Measurements from ENCODE around the gene THBS4.

THBS4 gene

DNA sequence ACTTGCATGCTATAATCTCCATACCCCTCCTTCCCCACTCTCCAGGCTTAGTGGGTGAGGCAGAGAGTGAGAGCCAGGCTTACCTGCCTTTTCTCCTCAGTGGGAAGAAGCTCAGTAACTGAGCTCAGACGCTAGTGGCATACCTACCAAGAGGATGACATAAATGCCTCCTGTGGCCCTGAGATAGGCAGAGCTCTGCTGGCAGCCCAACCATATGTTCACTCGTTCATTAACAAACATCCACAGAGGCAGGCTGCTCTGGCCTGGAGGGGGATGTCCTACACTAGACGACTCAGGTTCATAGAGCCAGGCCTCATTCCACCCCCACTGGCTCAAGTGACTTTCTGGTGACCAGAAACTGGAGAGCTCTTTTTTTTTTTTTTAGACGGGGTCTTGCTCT, 81.3 kb downstream of the THBS4 start:
- DNase-seq (ENCODE audit: low read depth), result no peak

DNA sequence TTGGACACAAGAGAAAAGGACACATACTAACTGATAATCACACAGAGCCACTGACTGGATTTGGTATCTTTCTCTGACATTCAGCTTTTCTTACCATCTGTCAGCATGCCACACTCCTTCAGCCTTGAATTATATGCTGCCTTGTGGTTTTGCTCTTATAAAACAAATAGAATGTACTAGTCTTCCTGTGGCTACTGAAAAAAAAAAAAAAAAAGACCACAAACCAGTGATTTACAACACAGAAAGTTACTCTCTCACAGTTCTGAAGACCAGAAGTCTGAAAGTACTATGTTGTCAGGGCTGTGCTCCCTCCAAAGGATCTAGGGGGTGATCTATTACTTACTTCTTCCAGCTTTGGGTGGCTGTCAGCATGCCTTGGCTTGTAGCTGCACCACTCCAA, 82.3 kb downstream of the THBS4 start:
- no peak for DNase-seq (ENCODE audit: low read depth)

DNA sequence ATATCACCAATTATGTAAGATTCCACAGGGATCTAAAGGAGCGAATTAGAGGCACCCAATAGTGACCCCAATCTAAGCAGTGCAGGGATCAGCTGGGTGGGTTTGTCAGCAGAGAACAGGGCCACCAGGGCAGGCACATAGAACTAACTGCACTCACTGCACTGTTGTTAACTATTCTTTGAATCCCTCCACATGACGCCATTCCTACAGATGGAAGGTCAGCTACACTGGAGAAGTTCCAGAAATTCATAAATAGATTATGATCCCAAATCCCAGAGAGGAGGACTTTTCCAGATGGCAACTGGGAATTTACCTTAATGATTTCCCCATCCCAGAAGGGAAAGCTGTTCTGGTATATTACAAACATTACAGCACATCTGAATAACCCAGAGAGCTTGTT, 84.2 kb downstream of the THBS4 start:
- DNase-seq (ENCODE audit: low read depth), result no peak

DNA sequence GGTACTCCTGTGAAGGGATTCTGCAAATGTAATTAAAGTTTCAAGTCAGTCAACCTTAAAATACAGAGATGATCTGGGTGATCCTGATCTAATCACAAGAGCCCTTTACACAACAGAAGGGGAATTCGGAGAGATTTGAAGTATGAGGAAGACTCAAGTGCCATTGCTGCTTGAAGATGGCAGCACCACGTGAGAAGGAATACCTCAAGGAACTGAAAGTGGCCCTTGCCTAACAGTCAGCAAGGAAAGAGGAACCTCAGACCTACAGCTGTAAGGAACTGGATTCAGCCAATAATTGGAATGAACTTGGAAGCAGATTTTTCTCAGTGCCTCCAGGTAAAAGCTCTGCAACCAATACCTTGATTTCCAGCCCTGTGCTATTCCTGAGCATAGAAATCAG, 87.4 kb downstream of the THBS4 start:
- DNase-seq (ENCODE audit: low read depth), result no peak

DNA sequence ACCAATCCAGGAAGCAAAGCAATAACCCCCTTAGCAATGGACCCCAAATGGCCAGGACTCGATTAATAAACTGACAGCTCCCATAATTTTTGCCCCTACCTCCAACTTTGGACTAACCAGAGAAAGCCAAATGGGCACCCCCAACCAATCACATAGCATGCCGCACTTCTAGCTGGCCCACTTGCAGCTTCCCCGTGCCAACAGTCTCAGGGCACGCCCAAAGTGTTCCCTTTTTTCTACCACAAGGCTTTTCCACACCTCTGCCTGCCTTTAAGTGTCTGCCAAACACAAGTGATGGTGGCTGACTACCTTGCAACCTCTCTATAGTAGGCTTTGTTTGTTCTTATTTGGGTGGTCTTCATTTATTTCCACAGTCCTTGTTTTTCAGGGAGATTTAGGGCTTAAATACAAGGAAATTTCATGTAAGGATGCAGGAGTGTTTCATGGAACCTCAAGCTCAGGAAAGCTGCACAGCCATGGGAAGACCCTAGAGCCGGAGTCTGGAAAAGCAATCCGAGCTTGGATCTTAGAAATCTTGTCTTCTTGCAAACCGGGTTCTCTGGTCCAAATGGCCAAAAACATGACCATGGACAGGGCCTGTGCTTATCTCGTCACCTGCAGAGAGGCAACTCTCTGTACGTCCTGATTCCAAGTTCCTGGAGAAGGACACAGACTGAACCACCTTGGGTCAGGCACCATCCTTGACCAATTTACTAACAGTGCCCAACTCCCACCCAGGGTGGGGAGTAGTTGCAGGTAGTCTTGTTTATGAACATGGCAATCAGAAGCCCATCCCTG, 89.2 kb downstream of the THBS4 start:
- DNase-seq (ENCODE audit: low read depth), result no peak

DNA sequence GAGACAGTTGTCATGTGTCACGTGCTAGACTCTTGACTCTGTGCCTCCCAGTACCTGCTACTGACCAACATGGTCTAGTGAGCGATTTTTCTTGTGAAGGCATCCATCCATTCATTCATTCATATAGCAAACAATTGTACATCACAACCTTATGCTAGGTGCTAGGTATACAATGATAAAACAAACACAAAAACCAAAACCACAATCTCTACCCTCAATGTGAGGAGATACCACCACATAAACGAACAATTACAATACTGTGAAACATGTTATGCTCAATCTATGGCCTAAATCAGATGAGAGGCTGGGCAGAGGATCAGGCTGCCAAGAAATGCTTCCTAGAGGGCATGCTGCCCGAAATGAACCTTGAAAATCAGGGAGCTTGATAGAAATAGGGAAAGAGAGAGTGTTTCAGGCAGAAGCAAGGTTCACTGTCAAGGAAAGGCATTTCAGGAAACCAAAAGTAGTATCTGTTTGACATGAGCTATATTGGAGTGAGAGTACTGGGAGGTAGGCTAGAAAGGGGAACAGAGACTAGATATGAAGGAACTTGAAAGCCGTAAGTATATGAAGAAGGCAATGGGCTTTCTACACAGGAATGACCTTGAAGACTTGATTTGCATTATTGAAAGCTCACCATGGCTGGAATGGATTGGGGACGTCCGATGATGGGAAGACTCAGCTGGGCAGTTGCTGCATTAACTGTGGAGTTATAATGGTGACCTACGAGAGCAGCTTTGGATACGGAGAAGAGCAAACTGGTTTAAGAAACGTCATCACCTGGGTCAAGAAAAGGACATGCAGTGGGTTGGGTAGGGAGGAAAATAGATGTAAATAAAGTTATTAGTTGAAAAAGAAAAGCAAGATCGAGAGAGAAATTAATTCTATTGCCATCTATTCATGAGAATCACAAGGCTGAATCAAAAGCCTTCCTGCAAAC, 90.1 kb downstream of the THBS4 start:
- DNase-seq (ENCODE audit: low read depth), result no peak

DNA sequence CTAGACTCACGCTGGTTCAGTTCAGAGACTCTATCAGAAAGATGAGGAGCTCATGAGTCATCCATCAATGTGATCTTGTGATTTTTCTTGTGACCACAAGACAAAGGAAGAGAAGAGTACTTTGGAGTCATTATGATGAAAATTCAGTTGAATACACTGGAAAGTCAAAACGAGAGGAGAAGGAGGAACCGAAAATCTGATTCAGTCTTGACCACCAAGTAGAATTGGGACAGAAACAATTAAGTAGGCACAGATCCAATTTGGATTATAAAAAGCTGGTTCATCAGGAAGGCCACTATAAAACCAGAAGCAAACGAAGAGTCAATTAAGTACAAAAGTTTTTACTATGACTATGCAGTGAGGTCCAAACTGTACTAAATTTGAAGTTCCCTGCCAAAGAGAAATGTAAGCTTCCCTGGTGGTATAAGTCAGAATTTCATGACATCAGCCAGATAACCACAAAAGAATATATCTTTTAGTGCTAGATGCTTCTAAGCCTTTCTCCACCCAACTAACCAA, 90.9 kb downstream of the THBS4 start:
- peak; percentile 68 for DNase-seq (ENCODE audit: low read depth)

DNA sequence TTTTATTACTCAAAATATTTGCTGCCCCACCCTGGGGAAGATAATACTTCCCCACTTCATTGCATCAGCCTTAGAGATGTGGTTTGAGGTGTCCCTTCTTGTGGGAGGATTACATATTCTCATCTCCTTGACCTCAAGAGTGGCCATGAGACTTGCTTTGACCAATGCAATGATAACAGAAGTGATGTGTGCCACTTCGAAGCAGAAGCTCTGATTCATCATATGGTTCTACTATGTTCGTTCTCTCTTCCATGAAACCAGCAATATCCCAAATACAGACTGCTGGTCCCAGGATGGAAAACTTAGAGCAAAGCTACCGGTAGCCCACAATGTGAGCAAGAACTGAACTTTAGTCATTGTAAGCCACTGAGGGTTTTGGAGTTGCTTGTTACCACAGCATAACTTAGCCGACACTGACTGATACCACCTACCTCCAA, 92.0 kb downstream of the THBS4 start:
- DNase-seq (ENCODE audit: low read depth), result no peak

DNA sequence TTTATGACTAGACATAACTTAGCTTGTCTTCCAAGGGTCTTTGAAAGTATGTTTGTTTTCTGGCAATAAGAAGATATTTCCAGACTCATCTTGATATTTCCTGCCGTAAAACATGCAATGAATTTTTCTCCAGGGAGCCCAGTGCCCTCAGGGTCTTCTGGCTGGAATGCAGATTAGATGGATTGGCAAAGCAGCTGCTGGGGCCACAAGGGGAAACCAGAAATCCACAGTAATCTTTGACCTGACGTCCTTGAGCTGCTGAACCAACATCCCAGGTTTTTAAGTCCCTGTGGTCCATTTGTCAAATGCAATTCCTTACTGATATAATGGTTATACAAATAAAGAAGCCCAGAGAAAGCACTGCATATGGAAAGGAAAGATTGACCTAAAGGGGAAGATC, 93.0 kb downstream of the THBS4 start:
- DNase-seq (ENCODE audit: low read depth), result no peak

DNA sequence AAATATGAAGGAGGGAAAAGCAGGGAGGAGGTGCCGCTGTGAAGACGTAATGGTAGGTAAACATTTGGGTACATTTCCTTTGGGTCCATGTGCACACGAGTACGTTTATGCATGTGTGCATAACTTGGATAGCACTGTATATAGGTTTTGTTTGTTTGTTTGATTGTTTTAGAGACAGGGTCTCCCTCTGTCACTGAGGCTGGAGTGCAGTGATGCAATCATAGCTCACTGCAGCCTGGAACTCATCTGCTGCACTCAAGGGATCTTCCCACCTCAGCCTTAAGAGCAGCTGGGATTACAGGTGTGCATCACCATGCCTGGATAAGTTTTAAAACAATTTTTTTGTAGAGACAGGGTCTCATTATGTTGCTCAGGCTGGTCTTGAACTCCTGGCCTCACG, 94.0 kb downstream of the THBS4 start:
- DNase-seq (ENCODE audit: low read depth), result no peak
